Prostate gland (tissue), 2 donors: ENCODE measurements around the gene SLC25A29.

Source experiments
- CTCF ChIP-seq, 4 experiments: fragments of 200-600 bp in 2 of 4; fragments of 450-650 bp in 2 of 4; sonication (generic) in 2 of 4; IDR thresholded peaks; 1 replicate in 3 of 4; 2 replicates in 1 of 4; pipeline ENCODE4 v1.5.1; 2016 to 2019; ENCODE audit warnings: antibody characterized with exemption in 4 of 4, mild to moderate bottlenecking in 2 of 4, moderate library complexity in 2 of 4
- POLR2A ChIP-seq: fragments of 450-650 bp; IDR thresholded peaks from one replicate; pipeline ENCODE4 v1.6.1; 2016; ENCODE audit warnings: antibody characterized with exemption, mild to moderate bottlenecking

GRCh38 chr14:100305324-100306100 is 732 bp downstream of the SLC25A29 start:
- TF ChIP-seq CTCF (IDR thresholded peaks at IDR 0.05) = no peak
- no peak for TF ChIP-seq POLR2A
